Cardiac fibroblast (primary cell): ENCODE results near the gene TCFL5.
A peak's percentile ranks its signal among the peaks of the same experiment; 100 is the strongest.

Source experiments
- DNase-seq, 2 donors: peaks; one replicate each; pipeline versions ENCODE4 v3.0.0 to v3.0.0-alpha.2; 2010; ENCODE audit warnings: low read depth in 2 of 2
- H3K4me3 ChIP-seq, 2 donors: replicated peaks in 1 of 2; 1 replicate in 1 of 2; 2 replicates in 1 of 2; pipeline ENCODE4 v1.5.1; 2011; ENCODE audit warnings: low read depth in 2 of 2, low read length in 2 of 2, mild to moderate bottlenecking in 2 of 2, moderate library complexity in 1 of 2
- TF ChIP-seq, protein P1 (sequence below): IDR thresholded peaks from one replicate; pipeline ENCODE4 v1.5.1; 2011; ENCODE audit warnings: low read depth, mild to moderate bottlenecking, low read length, inconsistent platforms

Gene TCFL5

DNA sequence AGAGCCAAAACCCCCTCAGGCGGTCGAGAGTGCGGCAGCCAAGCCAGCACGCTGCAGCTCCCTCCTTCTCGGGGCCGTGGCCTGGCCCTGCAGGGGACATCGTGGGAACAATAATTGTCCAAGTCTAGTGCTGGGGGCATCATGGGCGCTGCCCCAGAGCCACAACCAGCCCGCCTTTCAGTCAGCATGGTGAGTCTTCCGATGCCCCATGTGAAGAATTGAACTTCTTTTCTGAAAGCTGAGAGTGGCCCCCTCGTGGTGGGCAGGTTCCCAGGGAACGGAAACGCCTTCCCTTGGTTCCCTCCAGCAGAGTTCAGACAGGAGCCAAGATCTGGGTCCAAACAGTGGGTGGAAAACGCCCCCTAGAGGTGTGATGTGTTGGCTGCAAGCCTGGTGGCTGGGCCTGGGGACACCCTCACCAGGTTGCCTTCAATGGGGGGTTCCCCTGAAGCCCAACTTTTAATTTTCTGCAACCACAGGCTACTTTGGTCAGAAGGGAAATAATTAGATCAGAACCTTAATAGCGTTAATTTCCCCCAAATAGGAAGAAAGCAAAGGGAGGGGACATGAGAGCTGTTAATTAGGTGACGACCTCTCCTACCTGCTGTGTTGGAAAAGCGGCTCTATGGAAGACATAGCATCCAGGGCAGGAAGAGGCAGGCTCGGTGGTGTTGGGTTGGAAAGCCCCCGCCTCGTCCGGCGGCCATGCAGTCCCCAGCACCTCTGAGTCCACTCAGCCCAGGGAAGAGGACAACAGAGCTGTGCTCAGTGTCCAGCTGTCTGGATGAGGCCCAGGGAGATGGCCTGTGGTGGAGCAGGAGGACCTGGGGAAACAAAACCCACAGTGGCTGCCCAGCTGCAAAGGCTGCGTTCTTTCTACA, 70.1 kb downstream of the TCFL5 start:
- DNase-seq, result peak; percentile 93 to 95
- TF ChIP-seq, protein P1, sequence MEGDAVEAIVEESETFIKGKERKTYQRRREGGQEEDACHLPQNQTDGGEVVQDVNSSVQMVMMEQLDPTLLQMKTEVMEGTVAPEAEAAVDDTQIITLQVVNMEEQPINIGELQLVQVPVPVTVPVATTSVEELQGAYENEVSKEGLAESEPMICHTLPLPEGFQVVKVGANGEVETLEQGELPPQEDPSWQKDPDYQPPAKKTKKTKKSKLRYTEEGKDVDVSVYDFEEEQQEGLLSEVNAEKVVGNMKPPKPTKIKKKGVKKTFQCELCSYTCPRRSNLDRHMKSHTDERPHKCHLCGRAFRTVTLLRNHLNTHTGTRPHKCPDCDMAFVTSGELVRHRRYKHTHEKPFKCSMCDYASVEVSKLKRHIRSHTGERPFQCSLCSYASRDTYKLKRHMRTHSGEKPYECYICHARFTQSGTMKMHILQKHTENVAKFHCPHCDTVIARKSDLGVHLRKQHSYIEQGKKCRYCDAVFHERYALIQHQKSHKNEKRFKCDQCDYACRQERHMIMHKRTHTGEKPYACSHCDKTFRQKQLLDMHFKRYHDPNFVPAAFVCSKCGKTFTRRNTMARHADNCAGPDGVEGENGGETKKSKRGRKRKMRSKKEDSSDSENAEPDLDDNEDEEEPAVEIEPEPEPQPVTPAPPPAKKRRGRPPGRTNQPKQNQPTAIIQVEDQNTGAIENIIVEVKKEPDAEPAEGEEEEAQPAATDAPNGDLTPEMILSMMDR, result peak; percentile 97
- no peak overlapping the region for H3K4me3 ChIP-seq
